Activated CD8-positive, alpha-beta T cell treated with anti-CD3 and anti-CD28 coated beads for 36 hours (primary cell): ENCODE measurements around the gene GLYR1. TPM values are rescaled to one million over a fixed set of nuclear protein-coding genes. Genes with fewer than 3 reads are reported as not detected.

Experiments used
- ATAC-seq: fragments of 200-7000 bp; cut with Tn5 transposase; one replicate; pipeline ENCODE4 v1.10.0; 2021; ENCODE audit warnings: mild to moderate bottlenecking, moderate library complexity
- CTCF ChIA-PET: fragments of 350-600 bp; sonication (Branson Sonifier 250); formaldehyde crosslinking; loops from one replicate; lab custom pipeline; 2021; ENCODE audit warnings: antibody characterized with exemption; lab: Charles Lee
- POLR2A ChIA-PET: fragments of 350-600 bp; sonication (Branson Sonifier 250); formaldehyde crosslinking; loops from one replicate; lab custom pipeline; 2021; ENCODE audit warnings: antibody characterized with exemption; lab: Charles Lee
- DNase-seq: peaks from one replicate; pipeline ENCODE4 v3.0.0-alpha.2; 2020
- H3K27ac Mint-ChIP-seq: one replicate; pipeline ENCODE4 v1.8.0; 2021; ENCODE audit warnings: mild to moderate bottlenecking, mixed read lengths
- H3K27me3 Mint-ChIP-seq: one replicate; pipeline ENCODE4 v1.8.0; 2021; ENCODE audit warnings: mixed read lengths
- H3K36me3 Mint-ChIP-seq: one replicate; pipeline ENCODE4 v1.8.0; 2021; ENCODE audit warnings: low read depth, mixed read lengths
- H3K4me1 Mint-ChIP-seq: one replicate; pipeline ENCODE4 v1.8.0; 2021; ENCODE audit warnings: low read depth, mixed read lengths
- H3K4me3 Mint-ChIP-seq: one replicate; pipeline ENCODE4 v1.8.0; 2021; ENCODE audit warnings: mild to moderate bottlenecking, moderate library complexity, mixed read lengths
- H3K9me3 Mint-ChIP-seq: one replicate; pipeline ENCODE4 v1.8.0; 2021; ENCODE audit warnings: mixed read lengths
- CTCF ChIP-seq: fragments of 200-600 bp; IDR thresholded peaks from one replicate; pipeline ENCODE4 v1.8.0; 2022; ENCODE audit warnings: antibody characterized with exemption, mild to moderate bottlenecking
- intact Hi-C: fragments of 100-400 bp; cut with micrococcal nuclease; formaldehyde crosslinking; loops from one replicate; pipeline ENCODE4 v1.10.0; 2022
- total RNA-seq, 2 experiments: library from RNA; stranded (reverse); gene quantifications; one replicate each; pipeline ENCODE4 v1.2.3, GENCODE V29; 2021

GLYR1 gene
- total RNA-seq, 2 experiments from 2014 or later = 63.7 to 64.8 TPM

GRCh38 chr16:4859190-4859899 is 12.3 kb upstream of the GLYR1 start:
- no peak overlapping the region for H3K27ac Mint-ChIP-seq
- no peak for ATAC-seq
- no peak overlapping the region for H3K4me3 Mint-ChIP-seq
- H3K27me3 Mint-ChIP-seq = no peaks in the 10 kb centered on the region
- ChIA-PET CTCF (no interaction called here), POLR2A (no interaction called here)
- TF ChIP-seq CTCF = no peak
- H3K36me3 Mint-ChIP-seq = peaks cover 44% of the 10 kb centered on the region
- no peak for DNase-seq
- H3K9me3 Mint-ChIP-seq = no peaks in the 10 kb centered on the region
- intact Hi-C loops = no loop called here
- peaks cover 11% of the 10 kb centered on the region for H3K4me1 Mint-ChIP-seq

GRCh38 chr16:4855804-4856203 is 8.7 kb upstream of the GLYR1 start:
- Mint-ChIP-seq H3K4me3 (no peak overlapping the region), H3K27me3 (no peaks in the 10 kb centered on the region), H3K9me3 (no peaks in the 10 kb centered on the region), H3K36me3 (peaks cover 38% of the 10 kb centered on the region), H3K4me1 (peaks cover 14% of the 10 kb centered on the region), H3K27ac (no peak overlapping the region)
- POLR2A ChIA-PET = no interaction called here
- CTCF ChIA-PET = no interaction called here
- intact Hi-C loops = no loop called here
- ATAC-seq (no peak), DNase-seq (no peak)
- no peak for TF ChIP-seq CTCF

GRCh38 chr16:4855371-4855770 is 8.3 kb upstream of the GLYR1 start:
- H3K4me3 Mint-ChIP-seq = no peak overlapping the region
- no peak overlapping the region for H3K27ac Mint-ChIP-seq
- POLR2A ChIA-PET = no interaction called here
- peaks cover 17% of the 10 kb centered on the region for H3K4me1 Mint-ChIP-seq
- intact Hi-C loops = no loop called here
- CTCF ChIA-PET = no interaction called here
- TF ChIP-seq CTCF = no peak
- DNase-seq (no peak), ATAC-seq (no peak)
- no peaks in the 10 kb centered on the region for H3K9me3 Mint-ChIP-seq
- H3K27me3 Mint-ChIP-seq = no peaks in the 10 kb centered on the region
- peaks cover 38% of the 10 kb centered on the region for H3K36me3 Mint-ChIP-seq

- Mint-ChIP-seq H3K36me3 (peaks cover 26% of the 10 kb centered on the region), H3K4me1 (peaks cover 38% of the 10 kb centered on the region), H3K27me3 (no peaks in the 10 kb centered on the region), H3K9me3 (no peaks in the 10 kb centered on the region), H3K27ac (no peak overlapping the region), H3K4me3 (no peak overlapping the region)
- ATAC-seq (no peak), DNase-seq (no peak)
- CTCF ChIA-PET = no interaction called here
- intact Hi-C loops = no loop called here
- TF ChIP-seq CTCF = no peak
- POLR2A ChIA-PET = no interaction called here
Measured at GRCh38 chr16:4852221-4852872, 5.3 kb upstream of the GLYR1 start.

- peak overlapping the region; percentile 11 for H3K4me3 Mint-ChIP-seq
- POLR2A ChIA-PET = no interaction called here
- intact Hi-C loops = no loop called here
Measured at GRCh38 chr16:4850211-4850610, 3.1 kb upstream of the GLYR1 start.

More at GRCh38 chr16:4850211-4850610, 3.1 kb upstream of the GLYR1 start:
- no peaks in the 10 kb centered on the region for H3K27me3 Mint-ChIP-seq
- DNase-seq = no peak
- no peaks in the 10 kb centered on the region for H3K9me3 Mint-ChIP-seq
- H3K27ac Mint-ChIP-seq = no peak overlapping the region
- no peak for ATAC-seq
- peaks cover 49% of the 10 kb centered on the region for H3K4me1 Mint-ChIP-seq
- H3K36me3 Mint-ChIP-seq = peaks cover 24% of the 10 kb centered on the region
- CTCF ChIA-PET = no interaction called here
- no peak for TF ChIP-seq CTCF
